ENCODE data around the gene PLEKHA5. TPM values are rescaled to one million over a fixed set of nuclear protein-coding genes. Genes with fewer than 3 reads are reported as not detected.

Gene PLEKHA5
- total and polyA plus RNA-seq, 2 experiments from 2014 or later, result 82.8 to 112 TPM

- TF ChIP-seq ZNF114 (CRISPR knock-in tag; IDR thresholded peaks at IDR 0.05), result no peak
- TF ChIP-seq JUNB (IDR thresholded peaks at IDR 0.05; ENCODE audit: unreplicated experiment), result no peak
- no peak for TF ChIP-seq EZH2phosphoT487 (IDR thresholded peaks at IDR 0.05; ENCODE audit: unreplicated experiment)
- no peak for TF ChIP-seq REST (IDR thresholded peaks at IDR 0.05; ENCODE audit: unreplicated experiment)
Measured at GRCh38 chr12:19082365-19082911, 47.1 kb upstream of the PLEKHA5 start (continued).

GRCh38 chr12:19084547-19084946 is 45.0 kb upstream of the PLEKHA5 start:
- no peaks in the 10 kb centered on the region for H3K9me3 Mint-ChIP-seq
- DNase-seq (ENCODE audit: low spot score) (no peak), ATAC-seq (no peak)
- H3K36me3 ChIP-seq (ENCODE audit: insufficient read depth), result no peaks in the 10 kb centered on the region
- no peaks in the 10 kb centered on the region; the same call in 1 of the 2 replicates for H3K4me1 ChIP-seq (ENCODE audit: insufficient read depth)
- no peaks in the 10 kb centered on the region for H3K36me3 Mint-ChIP-seq (ENCODE audit: low read depth)
- H3K27ac ChIP-seq (ENCODE audit: low read depth), result no peak overlapping the region
- H3K79me2 ChIP-seq (replicated peaks; ENCODE audit: insufficient read depth), result no peaks in the 10 kb centered on the region
- H2AFZ ChIP-seq, result no peak overlapping the region
- peaks cover 26% of the 10 kb centered on the region; the same call in 1 of the 2 replicates for H3K9me2 ChIP-seq (ENCODE audit: insufficient read depth)
- H3K27me3 ChIP-seq (ENCODE audit: insufficient read depth), result no peaks in the 10 kb centered on the region
- H4K20me1 ChIP-seq (replicated peaks; ENCODE audit: insufficient read depth), result no peaks in the 10 kb centered on the region
- H3K4me2 ChIP-seq, result no peak overlapping the region
- H3K27ac Mint-ChIP-seq, result no peak overlapping the region
- TF ChIP-seq ETS1 (IDR thresholded peaks at IDR 0.05), result no peak
- TF ChIP-seq STAT1 (IDR thresholded peaks at IDR 0.05; ENCODE audit: unreplicated experiment), result no peak
- TF ChIP-seq EZH2phosphoT487 (IDR thresholded peaks at IDR 0.05; ENCODE audit: unreplicated experiment), result no peak
- TF ChIP-seq JUNB (IDR thresholded peaks at IDR 0.05; ENCODE audit: unreplicated experiment), result no peak
- no peak for TF ChIP-seq REST (IDR thresholded peaks at IDR 0.05; ENCODE audit: unreplicated experiment)
- no peak for TF ChIP-seq CREB1 (CRISPR knock-in tag; IDR thresholded peaks at IDR 0.05; ENCODE audit: low read depth)
- TF ChIP-seq ZNF462 (CRISPR knock-in tag; IDR thresholded peaks at IDR 0.05), result no peak
- no peak for TF ChIP-seq EZH2 (IDR thresholded peaks at IDR 0.05; ENCODE audit: low read depth, unreplicated experiment)
- no peak for TF ChIP-seq ZNF331 (CRISPR knock-in tag; IDR thresholded peaks at IDR 0.05; ENCODE audit: low read depth)
- no peaks in the 10 kb centered on the region for H3F3A ChIP-seq (replicated peaks; ENCODE audit: low read depth)
- no peak overlapping the region for H3K4me3 Mint-ChIP-seq
- no peaks in the 10 kb centered on the region for H3K27me3 Mint-ChIP-seq (ENCODE audit: insufficient read depth, low read depth, poor library complexity)
- no peaks in the 10 kb centered on the region for H3K4me1 Mint-ChIP-seq
- no peak overlapping the region for H3K4me3 ChIP-seq

All from GM23338 (cell line).